Measurements from ENCODE around the gene ARFGAP1.

Gene ARFGAP1

DNA sequence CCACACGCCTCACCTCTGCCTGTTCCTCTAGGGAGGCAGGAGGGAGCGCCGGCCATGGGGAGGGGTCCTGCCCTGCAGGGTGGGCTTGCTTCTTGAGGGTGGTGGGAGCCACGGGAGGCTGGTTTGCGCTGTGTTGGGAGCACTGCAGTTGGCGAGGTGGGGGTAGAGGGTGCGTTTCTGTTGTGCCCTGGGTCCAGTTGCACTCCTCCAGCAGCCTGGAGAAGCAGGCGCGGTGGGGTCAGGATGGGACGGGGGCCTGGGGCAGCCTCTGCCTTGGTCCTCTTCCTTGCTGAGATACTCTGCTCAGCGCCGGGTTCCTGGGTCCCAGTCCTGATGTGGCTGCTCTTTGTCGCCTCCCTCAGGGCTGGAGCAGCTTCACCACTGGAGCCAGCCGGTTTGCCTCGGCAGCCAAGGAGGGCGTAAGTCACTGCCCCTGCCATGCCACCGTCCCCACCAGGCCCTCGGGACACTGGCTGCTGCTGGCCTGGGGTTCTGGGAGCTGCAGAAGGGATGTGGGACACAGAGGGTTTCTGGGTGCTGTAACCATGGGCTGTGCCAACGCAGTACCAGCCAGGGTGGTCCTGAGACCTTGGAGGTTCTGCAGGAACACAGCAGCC is 8.4 kb downstream of the ARFGAP1 start:
- no peak for DNase-seq

DNA sequence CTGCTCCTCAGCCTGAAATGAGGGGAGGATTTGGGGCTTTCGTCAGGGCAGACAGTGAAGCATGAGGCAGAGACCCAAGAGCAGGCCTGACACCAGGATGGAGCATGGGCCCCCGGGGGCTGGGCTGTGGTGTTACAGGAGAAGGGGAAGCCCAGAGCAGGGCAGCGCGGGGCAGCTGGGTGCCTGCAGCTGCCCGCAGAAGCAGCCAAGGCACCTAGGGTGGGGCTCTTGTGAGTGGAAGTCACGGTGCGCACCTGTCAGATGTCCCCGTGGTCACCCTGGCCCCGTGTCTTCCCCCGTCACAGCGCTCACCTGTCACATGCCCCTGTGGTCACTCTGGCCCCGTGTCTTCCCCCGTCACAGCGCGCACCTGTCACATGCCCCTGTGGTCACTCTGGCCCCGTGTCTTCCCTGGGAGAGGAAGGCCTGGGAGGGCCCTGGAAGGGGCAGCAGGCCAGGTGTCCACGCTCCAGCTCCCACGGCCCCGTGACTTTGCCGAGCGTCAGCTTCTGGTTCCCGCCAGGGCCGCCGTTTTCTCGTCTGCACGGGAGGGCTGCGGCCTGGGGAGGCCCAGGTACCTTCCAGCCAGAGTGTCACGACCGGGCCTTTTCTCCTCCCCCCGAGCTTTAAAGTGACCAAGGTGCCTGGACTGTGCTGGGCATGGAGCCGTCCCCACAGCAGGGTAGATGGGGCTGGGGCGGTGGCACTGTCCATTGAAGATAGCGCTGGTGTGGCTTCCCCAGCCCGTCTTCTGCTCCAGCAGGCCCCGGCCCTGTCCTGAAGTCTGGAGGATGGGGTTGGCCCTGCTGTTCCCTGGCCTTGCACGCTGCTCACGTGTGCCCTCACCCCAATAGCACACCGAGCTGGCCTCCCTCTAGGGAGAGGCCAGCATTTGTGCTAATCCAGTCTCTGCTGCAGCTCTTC is 9.4 kb downstream of the ARFGAP1 start:
- no peak for DNase-seq

DNA sequence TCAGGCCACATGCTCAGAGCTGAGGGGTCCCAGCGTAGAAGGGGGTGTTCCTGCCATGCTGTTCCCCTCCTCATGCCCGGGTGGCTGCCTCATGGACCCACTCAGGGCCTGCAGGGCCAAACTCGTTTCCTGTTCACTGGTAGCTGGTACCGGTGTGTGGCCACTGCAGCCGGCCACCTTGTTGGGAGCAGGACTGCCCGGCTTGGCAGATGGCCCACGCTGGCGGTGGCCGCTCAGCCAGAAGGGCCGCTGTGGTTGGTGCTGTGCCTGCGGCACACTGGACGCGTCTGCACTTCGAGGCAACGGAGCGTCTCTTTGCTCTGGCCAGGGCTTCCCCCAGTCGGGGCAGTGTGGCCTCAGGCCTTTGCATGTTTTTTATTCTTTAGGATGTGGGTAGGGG is 10.3 kb downstream of the ARFGAP1 start:
- no peak for DNase-seq

DNA sequence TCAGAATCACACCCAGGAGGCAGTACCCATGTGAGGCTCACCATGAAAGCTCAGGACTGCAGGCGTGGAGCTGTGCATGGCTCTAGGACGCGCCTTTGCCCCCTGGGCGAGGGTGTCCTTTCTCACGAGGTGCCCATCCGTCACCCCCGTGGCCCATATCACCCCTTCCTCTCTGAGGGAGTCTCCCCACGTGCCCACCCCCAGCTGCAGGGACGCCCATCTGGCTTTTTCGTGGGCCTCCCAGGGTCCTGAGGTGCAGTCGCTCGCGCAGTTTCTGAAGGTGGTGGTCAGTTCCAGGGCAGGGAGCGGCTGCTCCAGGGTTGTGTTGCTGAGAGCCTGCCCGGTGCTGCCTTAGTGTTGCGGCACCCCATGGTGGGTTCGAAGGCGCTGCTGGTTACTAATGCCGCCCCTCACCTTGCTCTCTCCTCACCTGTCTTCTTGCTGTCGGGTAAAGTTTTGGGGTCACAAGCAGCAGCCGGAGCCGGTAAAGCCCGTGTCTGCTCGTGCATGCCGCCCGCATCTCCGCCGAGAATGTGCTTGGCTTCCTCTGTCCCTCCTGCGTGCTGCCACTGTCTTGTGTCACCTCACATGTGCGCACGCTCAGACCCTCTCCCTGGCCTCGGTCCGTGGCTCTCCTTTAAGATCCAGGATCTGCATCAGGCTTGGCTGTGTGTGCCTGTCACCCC is 10.9 kb downstream of the ARFGAP1 start:
- no peak for DNase-seq

DNA sequence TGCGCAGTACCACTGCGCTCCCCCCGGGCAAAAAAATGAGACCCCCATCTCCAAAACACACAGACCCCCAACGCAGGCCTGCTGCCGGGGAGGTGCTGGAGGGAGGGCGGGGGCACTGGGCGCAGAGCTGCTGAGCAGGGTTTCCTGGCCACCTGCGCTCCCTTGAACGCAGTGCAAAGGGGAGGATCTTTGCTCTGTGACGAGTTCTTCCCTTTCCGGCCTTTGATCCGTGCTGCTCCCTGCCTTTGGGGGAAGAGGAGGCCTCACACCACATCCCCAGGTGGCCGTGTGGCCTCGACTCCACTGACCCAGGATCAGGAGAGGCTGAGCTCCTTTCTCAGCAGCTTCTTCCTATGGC is 11.4 kb downstream of the ARFGAP1 start:
- DNase-seq, result no peak

DNA sequence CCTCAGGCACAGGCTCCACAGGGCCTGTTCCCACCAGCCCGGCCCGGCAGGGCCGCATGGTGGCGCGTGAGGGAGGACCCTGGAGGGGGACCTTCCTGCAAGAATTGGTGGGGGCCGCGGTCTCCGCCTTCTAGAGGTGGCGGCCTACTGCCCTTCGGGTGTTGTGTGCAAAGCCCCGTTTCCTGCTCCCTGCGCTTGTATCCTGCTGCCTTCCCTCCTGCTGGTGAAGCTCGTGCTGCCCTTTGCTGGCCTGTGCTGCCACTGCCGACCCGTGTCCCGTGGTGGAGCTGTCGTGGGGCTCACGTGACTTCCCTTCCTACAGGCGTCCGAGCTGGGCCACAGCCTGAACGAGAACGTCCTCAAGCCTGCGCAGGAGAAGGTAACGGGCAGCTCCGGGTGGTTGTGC is 11.9 kb downstream of the ARFGAP1 start:
- no peak for DNase-seq

DNA sequence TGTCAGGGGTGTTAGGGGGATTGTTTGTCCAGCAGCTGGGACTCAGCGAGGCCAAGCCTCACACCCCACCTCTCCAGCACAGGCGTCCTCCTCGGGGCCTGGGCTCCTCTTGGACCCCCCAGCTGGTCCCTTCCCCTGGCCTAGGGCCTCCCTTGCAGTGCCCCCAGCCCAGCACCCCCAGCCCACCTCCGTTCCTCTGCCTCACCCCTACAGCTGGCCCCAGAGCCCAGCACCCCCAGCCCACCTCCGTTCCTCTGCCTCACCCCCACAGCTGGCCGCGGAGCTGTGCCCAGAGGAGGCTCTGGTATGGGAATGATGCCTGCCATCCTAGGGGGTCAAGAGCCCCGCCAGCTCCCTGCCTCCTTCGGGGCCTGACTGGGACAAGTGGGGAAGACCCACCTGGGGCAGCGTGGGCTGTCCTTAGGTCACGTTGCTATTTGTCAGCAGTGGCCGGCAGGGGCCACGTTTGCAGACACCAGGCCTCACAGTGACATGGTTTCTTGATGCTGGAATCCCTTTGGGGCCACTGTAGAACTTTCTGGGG is 12.4 kb downstream of the ARFGAP1 start:
- DNase-seq, result no peak

DNA sequence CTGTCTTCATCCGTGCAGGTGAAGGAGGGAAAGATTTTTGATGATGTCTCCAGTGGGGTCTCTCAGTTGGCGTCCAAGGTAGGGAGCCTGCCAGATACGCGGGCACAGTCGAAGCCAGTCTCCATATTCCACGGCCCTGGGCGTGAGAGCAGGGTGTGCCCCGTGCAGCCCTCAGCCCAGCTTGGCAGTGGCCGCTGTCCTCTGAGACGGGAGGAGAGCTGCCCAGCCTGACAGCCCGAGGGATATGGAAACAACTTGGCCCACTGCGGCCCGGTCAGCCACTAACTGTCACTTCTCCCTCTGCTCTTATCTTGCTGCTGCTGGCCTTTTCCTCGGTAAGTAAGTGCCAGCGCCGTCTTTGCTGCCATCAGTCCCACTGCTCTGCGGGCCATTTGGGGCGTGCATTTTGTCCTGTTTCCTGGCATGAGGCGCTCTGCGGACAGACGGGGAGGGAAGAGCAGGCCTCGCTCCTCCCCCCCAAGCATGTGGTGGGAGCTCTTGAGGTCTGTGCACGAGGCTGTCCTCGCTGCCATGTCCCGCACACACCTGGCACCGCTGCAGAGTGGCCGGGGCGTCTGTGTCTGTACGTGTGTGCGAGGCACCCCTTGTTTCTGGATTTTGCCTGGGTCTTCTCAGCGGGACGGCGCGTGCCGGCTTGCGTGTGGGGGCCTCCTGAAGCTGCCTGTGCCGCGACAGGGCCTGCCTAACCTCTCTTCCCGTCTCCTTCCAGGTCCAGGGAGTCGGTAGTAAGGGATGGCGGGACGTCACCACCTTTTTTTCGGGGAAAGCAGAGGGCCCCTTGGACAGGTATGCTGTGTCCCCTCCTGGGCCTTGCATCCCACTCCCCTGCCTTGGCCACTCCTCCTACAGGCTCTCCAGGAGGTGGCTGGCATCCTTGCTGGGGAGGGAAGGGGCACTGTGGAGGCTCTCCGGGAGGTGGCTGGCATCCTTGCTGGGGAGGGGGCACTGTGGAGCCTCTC is 13.3 kb downstream of the ARFGAP1 start:
- DNase-seq, result no peak

DNA sequence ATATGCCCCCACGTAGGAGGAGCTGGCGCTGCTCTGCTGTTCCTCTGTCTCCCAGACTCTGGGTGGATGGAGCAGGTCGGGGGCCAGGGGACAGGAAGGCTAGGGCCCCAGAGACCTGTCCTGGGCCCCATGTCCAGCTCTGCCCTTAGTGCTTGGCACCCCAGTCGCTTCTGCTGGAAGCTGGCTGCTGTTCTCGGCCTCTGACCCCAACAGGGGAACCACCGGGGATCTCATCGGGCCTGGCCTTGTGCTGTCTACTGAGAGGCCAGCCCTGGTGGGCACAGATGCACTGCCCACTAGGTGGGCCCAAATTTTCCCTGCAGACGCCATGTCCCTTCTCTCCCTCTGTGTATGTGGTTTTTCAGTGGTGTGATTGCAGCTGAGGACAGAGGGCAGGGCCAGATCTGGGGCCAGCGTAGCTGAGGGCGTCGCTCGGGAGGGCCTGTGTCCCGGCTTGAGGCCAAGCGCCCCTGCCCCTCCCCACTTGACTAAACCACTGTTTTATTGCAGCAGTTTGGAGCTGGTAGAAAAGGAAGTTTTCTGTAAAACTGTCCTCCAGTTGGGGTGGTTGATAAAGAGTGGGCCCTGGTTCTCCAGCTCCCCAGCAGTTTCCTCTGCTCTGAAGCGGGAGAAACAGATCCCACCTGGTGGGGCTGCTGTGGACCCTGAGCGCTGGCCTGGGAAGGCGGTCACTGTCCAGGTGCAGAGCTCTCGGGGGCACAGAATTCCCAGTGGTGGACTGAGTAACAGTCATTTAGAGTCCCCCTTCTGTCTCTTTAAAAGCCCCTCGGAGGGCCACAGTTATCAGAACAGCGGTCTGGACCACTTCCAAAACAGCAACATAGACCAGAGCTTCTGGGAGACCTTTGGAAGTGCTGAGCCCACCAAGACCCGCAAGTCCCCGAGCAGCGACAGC is 14.4 kb downstream of the ARFGAP1 start:
- no peak for DNase-seq

DNA sequence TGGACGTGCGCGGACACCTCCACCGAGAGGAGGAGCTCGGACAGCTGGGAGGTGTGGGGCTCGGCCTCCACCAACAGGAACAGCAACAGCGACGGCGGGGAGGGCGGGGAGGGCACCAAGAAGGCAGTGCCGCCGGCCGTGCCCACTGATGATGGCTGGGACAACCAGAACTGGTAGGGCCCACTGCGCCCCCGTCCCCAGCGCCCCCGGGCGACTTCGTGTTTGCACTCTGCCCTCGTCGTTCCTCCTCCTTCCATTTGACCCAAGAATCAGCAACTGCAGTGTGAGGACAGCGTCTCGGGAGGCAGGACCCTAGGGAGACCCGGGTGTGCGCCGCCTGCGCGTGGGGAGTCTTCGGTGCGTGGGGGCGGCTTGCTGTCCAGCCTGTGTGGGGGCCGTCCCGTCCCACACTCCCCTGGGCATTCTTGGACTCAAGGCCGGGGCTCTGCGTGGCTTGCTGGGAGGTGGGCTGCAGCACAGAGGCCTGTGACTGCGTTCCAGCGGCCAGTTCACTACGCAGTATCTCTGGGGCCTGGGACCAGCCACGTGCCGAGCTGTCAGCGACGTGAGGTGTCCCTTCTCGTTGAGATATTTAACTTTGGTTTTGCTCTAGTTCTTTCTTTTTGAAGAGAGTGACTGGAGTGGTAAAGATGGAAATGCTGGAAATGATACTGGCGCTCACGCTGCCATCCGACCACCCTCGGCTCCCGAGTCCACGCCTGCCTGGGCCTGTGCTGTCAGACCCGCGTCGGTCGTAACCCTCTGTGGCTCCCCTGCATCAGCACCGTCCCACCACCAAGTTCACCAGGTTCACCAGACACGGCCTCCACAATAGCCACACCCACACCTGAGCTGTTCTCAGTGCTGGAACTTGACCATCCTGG is 15.3 kb downstream of the ARFGAP1 start:
- no peak for DNase-seq

DNA sequence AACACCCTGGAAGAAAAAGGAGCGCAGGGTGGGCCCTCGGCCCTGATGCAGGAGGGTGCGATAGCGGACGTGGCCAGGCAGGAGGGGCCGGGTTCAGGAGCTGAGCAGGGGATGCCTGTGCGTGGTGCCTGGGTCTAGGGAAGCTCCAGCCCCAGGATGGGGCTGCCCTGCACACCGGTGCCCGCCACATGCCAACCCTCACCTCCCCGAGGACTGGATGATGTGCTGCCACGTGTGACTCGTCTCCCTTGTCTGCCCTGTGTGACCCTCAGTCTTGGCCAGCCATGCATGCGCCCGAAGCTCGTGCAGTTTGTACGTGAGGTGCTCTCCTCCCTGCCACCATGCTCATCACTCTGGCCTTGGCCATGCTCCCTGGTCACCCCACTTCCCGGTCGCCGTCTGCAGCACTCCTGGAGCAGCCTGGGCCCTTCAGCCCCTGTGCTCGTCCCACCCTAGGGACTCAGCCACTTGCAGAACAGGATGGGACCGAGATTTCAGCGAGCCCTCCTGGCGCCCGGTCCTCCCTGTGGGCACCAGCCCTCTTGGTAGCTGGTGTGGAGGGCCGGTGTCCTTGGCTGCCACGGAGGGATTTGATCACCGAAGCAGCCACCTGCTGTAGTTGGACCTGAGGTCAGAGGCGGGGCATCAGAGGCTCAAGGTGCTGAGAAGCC is 16.1 kb downstream of the ARFGAP1 start:
- no peak for DNase-seq

DNA sequence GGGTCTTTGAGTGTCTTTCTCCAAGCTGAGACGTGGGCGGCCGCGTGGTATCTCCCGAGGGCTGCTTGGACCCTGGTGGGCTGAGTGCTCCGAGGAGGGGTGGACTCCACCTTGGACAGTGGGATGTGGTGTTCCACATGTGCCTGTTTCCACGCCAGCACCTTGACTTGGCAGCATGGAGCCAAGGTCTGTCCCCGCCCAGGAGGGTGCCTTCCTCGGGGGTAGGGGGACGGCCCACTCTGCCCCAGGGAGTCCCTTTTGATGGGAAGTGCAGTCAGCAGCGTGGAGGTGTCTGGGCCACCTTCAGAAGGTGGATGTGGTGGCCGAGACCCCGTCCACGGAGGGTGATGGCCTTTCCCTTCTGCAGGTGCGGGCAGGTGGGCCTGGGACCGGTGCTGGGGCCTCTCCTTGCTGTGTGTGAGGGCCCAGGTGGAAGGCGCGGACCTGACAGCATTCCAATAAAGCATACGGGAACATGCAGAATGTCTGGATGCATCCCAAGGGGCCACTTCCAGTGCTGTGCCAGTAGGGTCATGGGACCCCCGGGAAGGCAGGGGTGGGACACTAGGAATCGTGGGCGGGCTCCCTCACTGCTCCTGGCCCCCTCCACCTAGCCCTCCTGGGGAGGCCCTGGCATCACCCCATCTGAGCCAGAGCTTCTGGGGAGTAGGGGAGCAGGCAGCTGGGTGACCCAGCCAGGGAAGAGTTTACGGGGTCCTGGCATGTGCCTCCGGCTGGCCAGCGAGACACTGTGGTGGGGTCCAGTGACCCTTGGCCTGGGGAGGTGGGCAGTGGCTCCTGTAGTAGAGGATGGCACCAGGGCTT is 16.9 kb downstream of the ARFGAP1 start:
- DNase-seq, result no peak

DNA sequence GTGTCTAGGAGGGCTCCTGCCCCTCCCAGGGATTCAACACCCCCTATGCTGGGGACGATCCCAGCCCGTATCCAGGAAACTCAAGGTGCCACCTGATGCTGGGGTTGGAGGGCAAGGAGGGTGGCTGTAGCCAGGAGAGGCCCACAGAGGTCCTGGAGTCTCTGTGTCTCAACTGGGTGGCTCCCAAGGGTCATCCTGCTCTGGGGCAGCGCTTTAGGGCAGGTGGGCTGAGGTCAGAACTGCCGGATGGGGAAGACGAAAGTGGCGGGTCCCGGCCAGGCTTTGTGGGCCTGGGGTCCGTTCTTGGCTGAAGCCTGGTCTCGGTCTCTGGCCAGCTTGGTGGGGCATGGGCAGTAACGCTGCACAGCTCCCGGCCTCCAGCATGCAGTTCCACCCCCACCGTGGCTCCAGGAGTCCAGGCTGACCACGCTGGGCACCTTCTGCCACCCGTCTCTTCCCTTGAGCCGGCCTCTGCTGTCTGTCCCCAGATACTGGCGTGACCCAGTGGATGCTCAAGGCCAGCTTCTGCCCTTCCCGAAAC is 17.6 kb downstream of the ARFGAP1 start:
- DNase-seq, result no peak

DNA sequence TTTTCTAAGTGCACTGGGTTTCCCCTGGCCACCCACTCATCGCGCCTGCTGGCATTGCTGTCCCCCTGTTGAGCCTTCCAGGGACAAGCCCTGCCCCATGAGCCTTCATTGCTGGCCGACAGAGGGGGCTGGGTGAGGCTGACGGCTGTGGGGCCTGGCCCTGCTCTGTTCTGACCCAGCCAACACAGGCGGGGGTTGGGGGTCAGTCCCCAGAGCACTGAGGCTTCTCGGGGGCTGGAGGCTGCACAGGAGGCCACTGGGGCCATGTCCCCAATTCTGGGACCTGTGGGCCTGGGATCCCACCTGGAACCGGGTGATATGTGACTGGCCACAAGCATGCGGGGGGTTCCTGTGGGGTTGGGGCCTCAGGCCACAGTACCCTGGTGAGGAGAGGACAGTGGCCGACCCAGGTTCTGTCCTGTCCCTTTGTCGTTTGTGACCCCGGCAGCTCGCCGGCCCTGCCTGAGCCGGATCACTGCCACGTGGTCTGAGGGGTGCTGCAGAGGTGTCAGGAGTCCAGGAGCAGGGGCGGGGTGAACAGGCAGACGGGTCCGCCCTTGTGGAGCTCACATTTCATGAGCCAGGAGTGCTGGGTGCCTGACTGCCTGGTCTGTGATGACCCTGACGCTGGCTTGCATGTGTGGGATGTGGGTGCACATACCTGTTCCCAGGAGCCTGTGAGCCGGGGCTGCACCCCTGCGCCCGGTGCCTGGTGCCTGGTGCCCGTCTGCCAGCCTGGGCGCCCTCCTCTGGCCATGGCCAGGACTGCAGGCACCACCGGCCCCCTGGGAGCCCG is 18.3 kb downstream of the ARFGAP1 start:
- DNase-seq, result peak; percentile 30

DNA sequence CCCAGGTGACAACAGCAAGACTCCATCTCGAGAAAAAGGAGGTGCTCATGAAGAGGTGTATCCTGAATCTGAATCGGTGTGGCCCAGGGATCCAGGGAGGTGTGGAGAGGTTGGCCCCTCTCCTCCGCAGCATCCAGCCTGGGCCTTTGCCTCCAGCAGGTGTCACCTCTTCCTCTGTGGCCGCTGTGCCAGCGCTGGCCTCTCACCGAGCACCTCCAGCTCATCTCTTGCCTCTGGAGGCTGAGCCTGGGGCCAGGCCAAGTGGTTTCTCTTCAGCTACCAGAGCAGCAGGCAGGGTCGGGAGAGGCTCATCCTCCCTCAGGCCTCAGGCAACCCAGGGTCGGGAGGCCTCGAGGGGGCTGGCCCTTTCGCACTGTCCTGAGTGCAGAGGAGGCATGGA is 19.2 kb downstream of the ARFGAP1 start:
- DNase-seq, result no peak

DNA sequence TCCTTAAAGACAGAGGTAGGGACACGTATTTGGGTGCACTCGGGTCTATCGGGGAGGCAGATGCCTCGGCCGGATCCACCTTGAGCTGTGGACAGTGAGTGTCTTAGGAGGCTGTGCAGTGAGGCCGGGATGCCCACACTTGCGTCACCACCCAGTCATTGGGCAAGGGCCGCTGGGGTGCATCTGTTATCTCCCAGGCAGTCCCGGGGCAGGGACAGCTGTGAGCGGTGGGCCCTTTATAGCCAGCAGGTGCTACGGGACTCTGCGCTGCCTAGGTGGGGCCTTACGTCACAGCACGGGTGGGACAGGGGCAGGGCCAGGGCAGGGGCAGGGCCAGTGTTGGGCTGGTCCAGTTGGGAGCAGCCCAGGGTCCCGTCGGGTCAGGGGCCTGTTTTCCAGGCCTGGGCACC is 19.7 kb downstream of the ARFGAP1 start:
- no peak for DNase-seq

DNA sequence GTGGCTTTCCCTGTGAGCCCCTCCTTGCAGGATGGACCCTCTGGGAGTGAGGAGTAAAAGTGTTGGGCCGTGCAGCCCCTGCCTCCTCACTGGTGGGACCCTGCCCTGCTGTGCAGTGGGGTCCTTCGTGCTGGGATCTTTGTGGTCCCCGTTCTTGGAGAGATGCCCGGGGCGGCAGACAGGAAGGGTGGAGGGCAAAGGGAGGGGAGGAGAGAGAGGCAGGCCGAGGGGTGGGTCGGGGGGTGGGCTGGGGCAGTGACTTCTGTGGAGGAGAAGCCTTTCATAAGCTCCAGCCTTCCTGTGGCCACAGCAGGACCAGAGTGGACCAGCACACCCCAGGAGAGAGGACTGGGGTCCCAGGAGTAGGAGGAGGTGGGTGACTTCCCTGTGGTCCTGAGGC is 20.3 kb downstream of the ARFGAP1 start, which contains the start of gene COL20A1:
TSS of gene COL20A1 (plus strand) at position 283 of the 400 bp plus-strand sequence. CDS start 1,922 bp downstream, outside the sequence.
- DNase-seq, result no peak
